Activated CD8-positive, alpha-beta T cell treated with anti-CD3 and anti-CD28 coated beads for 36 hours (primary cell): ENCODE results near the gene SLC12A9. TPM values are rescaled to one million over a fixed set of nuclear protein-coding genes. Genes with fewer than 3 reads are reported as not detected.
"Not testable (repeated sequence)": the region's sequence is repeated elsewhere in the genome, so short reads cannot be mapped to it uniquely, and the experiment has no call there.

ENCODE experiments used
- ATAC-seq: fragments of 200-7000 bp; cut with Tn5 transposase; one replicate; pipeline ENCODE4 v1.10.0; 2021; ENCODE audit warnings: mild to moderate bottlenecking, moderate library complexity
- CTCF ChIA-PET: fragments of 350-600 bp; sonication (Branson Sonifier 250); formaldehyde crosslinking; loops from one replicate; lab custom pipeline; 2021; ENCODE audit warnings: antibody characterized with exemption; lab: Charles Lee
- POLR2A ChIA-PET: fragments of 350-600 bp; sonication (Branson Sonifier 250); formaldehyde crosslinking; loops from one replicate; lab custom pipeline; 2021; ENCODE audit warnings: antibody characterized with exemption; lab: Charles Lee
- DNase-seq: peaks from one replicate; pipeline ENCODE4 v3.0.0-alpha.2; 2020
- H3K27ac Mint-ChIP-seq: one replicate; pipeline ENCODE4 v1.8.0; 2021; ENCODE audit warnings: mild to moderate bottlenecking, mixed read lengths
- H3K27me3 Mint-ChIP-seq: one replicate; pipeline ENCODE4 v1.8.0; 2021; ENCODE audit warnings: mixed read lengths
- H3K36me3 Mint-ChIP-seq: one replicate; pipeline ENCODE4 v1.8.0; 2021; ENCODE audit warnings: low read depth, mixed read lengths
- H3K4me1 Mint-ChIP-seq: one replicate; pipeline ENCODE4 v1.8.0; 2021; ENCODE audit warnings: low read depth, mixed read lengths
- H3K4me3 Mint-ChIP-seq: one replicate; pipeline ENCODE4 v1.8.0; 2021; ENCODE audit warnings: mild to moderate bottlenecking, moderate library complexity, mixed read lengths
- H3K9me3 Mint-ChIP-seq: one replicate; pipeline ENCODE4 v1.8.0; 2021; ENCODE audit warnings: mixed read lengths
- intact Hi-C: fragments of 100-400 bp; cut with micrococcal nuclease; formaldehyde crosslinking; loops from one replicate; pipeline ENCODE4 v1.10.0; 2022
- total RNA-seq, 2 experiments: library from RNA; stranded (reverse); gene quantifications; one replicate each; pipeline ENCODE4 v1.2.3, GENCODE V29; 2021
- TF ChIP-seq, protein P1 (sequence below): fragments of 200-600 bp; IDR thresholded peaks from one replicate; pipeline ENCODE4 v1.8.0; 2022; ENCODE audit warnings: antibody characterized with exemption, mild to moderate bottlenecking

The SLC12A9 gene
- total RNA-seq, 2 experiments from 2014 or later = 10.2 to 11.3 TPM

- TF ChIP-seq, protein P1, sequence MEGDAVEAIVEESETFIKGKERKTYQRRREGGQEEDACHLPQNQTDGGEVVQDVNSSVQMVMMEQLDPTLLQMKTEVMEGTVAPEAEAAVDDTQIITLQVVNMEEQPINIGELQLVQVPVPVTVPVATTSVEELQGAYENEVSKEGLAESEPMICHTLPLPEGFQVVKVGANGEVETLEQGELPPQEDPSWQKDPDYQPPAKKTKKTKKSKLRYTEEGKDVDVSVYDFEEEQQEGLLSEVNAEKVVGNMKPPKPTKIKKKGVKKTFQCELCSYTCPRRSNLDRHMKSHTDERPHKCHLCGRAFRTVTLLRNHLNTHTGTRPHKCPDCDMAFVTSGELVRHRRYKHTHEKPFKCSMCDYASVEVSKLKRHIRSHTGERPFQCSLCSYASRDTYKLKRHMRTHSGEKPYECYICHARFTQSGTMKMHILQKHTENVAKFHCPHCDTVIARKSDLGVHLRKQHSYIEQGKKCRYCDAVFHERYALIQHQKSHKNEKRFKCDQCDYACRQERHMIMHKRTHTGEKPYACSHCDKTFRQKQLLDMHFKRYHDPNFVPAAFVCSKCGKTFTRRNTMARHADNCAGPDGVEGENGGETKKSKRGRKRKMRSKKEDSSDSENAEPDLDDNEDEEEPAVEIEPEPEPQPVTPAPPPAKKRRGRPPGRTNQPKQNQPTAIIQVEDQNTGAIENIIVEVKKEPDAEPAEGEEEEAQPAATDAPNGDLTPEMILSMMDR = no peak
- Mint-ChIP-seq H3K36me3 (no peaks in the 10 kb centered on the region), H3K9me3 (no peaks in the 10 kb centered on the region), H3K4me1 (peaks cover 4% of the 10 kb centered on the region), H3K4me3 (no peak overlapping the region), H3K27me3 (no peaks in the 10 kb centered on the region), H3K27ac (no peak overlapping the region)
- intact Hi-C loops = no loop called here
- no peak for DNase-seq
- no peak for ATAC-seq
- POLR2A ChIA-PET = no interaction called here
- CTCF ChIA-PET = interaction anchor here (1.2 to 11.7 kb wide), 2 partner anchors 45 to 89 kb away, joined by 4 to 167 read pairs; partner anchors contain the start of gene SLC12A9
Observed at GRCh38 chr7:100806276-100806675, 46.2 kb upstream of the SLC12A9 start.

- intact Hi-C loops, H3K27me3 Mint-ChIP-seq, ATAC-seq, H3K4me1 Mint-ChIP-seq, H3K27ac Mint-ChIP-seq, DNase-seq, H3K4me3 Mint-ChIP-seq, H3K9me3 Mint-ChIP-seq, H3K36me3 Mint-ChIP-seq: not testable (repeated sequence)
- CTCF ChIA-PET = interaction anchor here (1.0 to 11.7 kb wide), 3 partner anchors 8 to 44 kb away, joined by 3 to 167 read pairs (median 5); partner anchors contain the start of gene SLC12A9
- POLR2A ChIA-PET = interaction anchor here (0.7 kb wide), 1 partner anchor 55 kb away, joined by 3 read pairs; no protein-coding TSS in a partner anchor
Observed at GRCh38 chr7:100806883-100807282, 45.6 kb upstream of the SLC12A9 start.

GRCh38 chr7:100808354-100808875 lies 44.1 kb upstream of the SLC12A9 start:
- Mint-ChIP-seq H3K4me1 (peaks cover 4% of the 10 kb centered on the region), H3K27ac (no peak overlapping the region), H3K4me3 (no peak overlapping the region), H3K36me3 (no peaks in the 10 kb centered on the region), H3K9me3 (no peaks in the 10 kb centered on the region), H3K27me3 (no peaks in the 10 kb centered on the region)
- no peak for ATAC-seq
- POLR2A ChIA-PET = no interaction called here
- DNase-seq = no peak
- intact Hi-C loops = no loop called here
- CTCF ChIA-PET = interaction anchor here (1.3 to 11.7 kb wide), 2 partner anchors 9 to 43 kb away, joined by 3 to 167 read pairs; partner anchors contain the start of gene SLC12A9
- TF ChIP-seq, protein P1 = no peak

DNA sequence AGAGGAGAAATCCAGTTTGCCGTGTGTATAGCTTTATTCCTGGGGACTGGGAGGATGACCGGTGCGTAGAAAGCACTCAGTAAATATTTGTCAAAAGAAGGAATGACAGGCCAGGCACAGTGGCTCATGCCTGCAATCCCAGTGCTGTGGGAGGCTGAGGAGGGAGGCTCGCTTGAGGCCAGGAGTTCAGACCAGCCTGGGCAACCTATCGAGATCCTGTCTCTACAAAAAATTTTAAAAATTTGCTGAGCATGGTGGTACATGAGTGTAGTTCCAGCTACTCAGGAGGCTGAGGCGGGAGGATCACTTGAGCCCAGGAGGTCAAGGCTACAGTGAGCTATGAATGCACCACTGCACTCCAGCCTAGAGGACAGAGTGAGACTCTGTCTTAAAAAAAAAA lies 41.0 kb upstream of the SLC12A9 start:
- ATAC-seq = no peak
- intact Hi-C loops = no loop called here
- Mint-ChIP-seq H3K27me3 (no peaks in the 10 kb centered on the region), H3K4me1 (no peaks in the 10 kb centered on the region), H3K36me3 (no peaks in the 10 kb centered on the region), H3K27ac (no peak overlapping the region), H3K9me3 (no peaks in the 10 kb centered on the region), H3K4me3 (no peak overlapping the region)
- ChIA-PET POLR2A (no interaction called here), CTCF (interaction anchor here (0.8 to 1.4 kb wide), 2 partner anchors 11 to 40 kb away, joined by 3 to 7 read pairs; no protein-coding TSS in a partner anchor)
- no peak for DNase-seq
- TF ChIP-seq, protein P1 = no peak

- CTCF ChIA-PET = no interaction called here
- Mint-ChIP-seq H3K4me1 (no peaks in the 10 kb centered on the region), H3K36me3 (no peaks in the 10 kb centered on the region), H3K27me3 (no peaks in the 10 kb centered on the region), H3K4me3 (no peak overlapping the region), H3K27ac (no peak overlapping the region), H3K9me3 (no peaks in the 10 kb centered on the region)
- DNase-seq (no peak), ATAC-seq (no peak)
- POLR2A ChIA-PET = no interaction called here
- TF ChIP-seq, protein P1 = no peak
- intact Hi-C loops = no loop called here
Observed at GRCh38 chr7:100812729-100813128, 39.8 kb upstream of the SLC12A9 start.

DNA sequence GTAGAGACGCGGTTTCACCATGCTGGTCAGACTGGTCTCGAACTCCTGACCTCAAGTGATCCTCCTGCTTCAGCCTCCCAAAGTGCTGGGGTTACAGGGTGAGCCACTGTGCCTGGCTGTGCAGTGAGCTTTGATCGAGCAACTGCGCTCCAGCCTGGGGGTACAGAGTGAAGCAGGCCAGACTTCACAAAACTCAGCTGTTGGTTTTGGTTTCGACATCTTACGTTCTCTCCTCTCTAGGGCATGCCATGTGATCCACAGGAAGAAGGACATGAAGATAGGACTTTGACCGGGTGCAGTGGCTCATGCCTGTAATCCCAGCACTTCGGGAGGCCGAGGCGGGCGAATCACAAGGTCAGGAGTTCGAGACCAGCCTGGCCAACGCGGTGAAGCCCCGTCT lies 36.0 kb upstream of the SLC12A9 start:
- not testable (repeated sequence) for H3K36me3 Mint-ChIP-seq

More for the DNA sequence above, 36.0 kb upstream of the SLC12A9 start:
- CTCF ChIA-PET = interaction anchor here (0.7 to 1.3 kb wide), 4 partner anchors 9 to 176 kb away, joined by 3 to 6 read pairs (median 4); no protein-coding TSS in a partner anchor
- H3K4me1 Mint-ChIP-seq, DNase-seq, ATAC-seq, H3K27me3 Mint-ChIP-seq, intact Hi-C loops, H3K4me3 Mint-ChIP-seq, H3K9me3 Mint-ChIP-seq, H3K27ac Mint-ChIP-seq: not testable (repeated sequence)
- POLR2A ChIA-PET = interaction anchor here (0.6 to 0.9 kb wide), 2 partner anchors 10 to 16 kb away, joined by 3 read pairs; no protein-coding TSS in a partner anchor
